HepG2 (cell line): Measurements from ENCODE around the gene NID2.

Experiments used
- ATF7 ChIP-seq, 2 experiments: fragments of 450-650 bp in 1 of 2; sonication (generic) in 1 of 2; formaldehyde crosslinking in 1 of 2; IDR thresholded peaks; 2 replicates each; pipeline versions ENCODE4 v1.4.0 to v1.6.1; 2016 to 2020; ENCODE audit warnings: antibody characterized with exemption in 1 of 2, mild to moderate bottlenecking in 1 of 2, missing genetic modification reagents in 1 of 2
- REXO4 ChIP-seq: sonication (generic); formaldehyde crosslinking; IDR thresholded peaks from 2 replicates; pipeline ENCODE4 v1.8.0; 2022; ENCODE audit warnings: missing genetic modification reagents, mild to moderate bottlenecking, borderline replicate concordance
- SMC3 ChIP-seq: IDR thresholded peaks from 2 replicates; pipeline ENCODE4 v1.6.1; 2011; ENCODE audit warnings: low read length, improper control_type of control experiment
- ZBTB26 ChIP-seq: IDR thresholded peaks from 2 replicates; pipeline ENCODE4 v1.6.1; 2016; ENCODE audit warnings: missing compliant biosample characterization, missing genetic modification reagents, borderline replicate concordance

DNA sequence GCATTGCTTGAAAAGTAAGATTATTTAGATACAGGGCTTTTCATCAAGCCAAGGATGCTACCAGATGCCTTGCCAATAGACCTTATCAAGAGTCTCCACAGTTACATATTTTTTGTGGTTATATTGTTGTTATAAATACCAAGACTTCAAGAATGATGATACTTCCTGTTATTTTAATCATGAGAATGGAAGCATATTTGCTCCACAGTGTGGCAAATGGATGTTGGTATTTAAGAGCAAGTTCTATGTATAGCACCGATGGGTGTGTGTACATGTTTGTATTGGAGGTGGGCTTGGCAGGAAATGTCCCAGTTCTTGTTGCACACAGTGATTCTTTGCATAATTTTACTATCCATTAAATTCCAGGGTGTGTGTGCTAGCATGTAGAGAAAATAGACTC is 4.4 kb upstream of the NID2 start:
- TF ChIP-seq SMC3 = no peak
- no peak for TF ChIP-seq REXO4 (CRISPR knock-in tag)
- TF ChIP-seq ZBTB26 (CRISPR knock-in tag) = no peak
- no peak for TF ChIP-seq ATF7 (IDR thresholded peaks at IDR 0.05)
- TF ChIP-seq ATF7 (CRISPR knock-in tag; IDR thresholded peaks at IDR 0.05) = no peak
